Pancreas (tissue), 10 donors: Measurements from ENCODE around the gene AJAP1. TPM values are rescaled to one million over a fixed set of nuclear protein-coding genes. Genes with fewer than 3 reads are reported as not detected.

ENCODE experiments used
- ATAC-seq, 4 donors: fragments of 200-7000 bp; cut with Tn5 transposase; one replicate each; pipeline versions ENCODE4 v1.8.0 to v1.9.1; 2020; ENCODE audit warnings: mild to moderate bottlenecking in 4 of 4, moderate library complexity in 4 of 4
- DNase-seq, 6 donors: peaks; one replicate each; pipeline ENCODE4 v3.0.0-alpha.2; 2020
- FAIRE-seq: peaks from 2 replicates; lab custom pipeline; 2012; peaks lifted over from hg19 to GRCh38; lab: Jason Lieb, UNC
- H3K27ac ChIP-seq, 4 donors: fragments of 200-600 bp; sonication (generic); 1 replicate in 3 of 4; 2 replicates in 1 of 4; pipeline versions ENCODE4 v1.5.0 to v1.8.0; 2020
- H3K27me3 ChIP-seq, 4 donors: fragments of 200-600 bp; one replicate each; pipeline ENCODE4 v1.8.0; 2021
- H3K36me3 ChIP-seq, 3 donors: fragments of 200-600 bp; sonication (generic) in 1 of 3; one replicate each; pipeline versions ENCODE4 v1.5.0 to v1.8.0; 2020 to 2021
- H3K4me1 ChIP-seq, 3 donors: fragments of 200-600 bp; one replicate each; pipeline ENCODE4 v1.8.0; 2021
- H3K4me3 ChIP-seq, 4 donors: fragments of 200-600 bp; sonication (generic) in 2 of 4; one replicate each; pipeline versions ENCODE4 v1.5.0 to v1.8.0; 2020 to 2021
- H3K9me3 ChIP-seq, 4 donors: fragments of 200-600 bp; one replicate each; pipeline ENCODE4 v1.8.0; 2021
- WGBS, 2 donors: extraction: QIAGEN DNeasy Blood & Tissue Kit; methylation state at CpG; one replicate each; pipeline ENCODE4 v1.1.7; 2013; 5-methylcytosine and 5-hydroxymethylcytosine counted together
- intact Hi-C, 3 donors: fragments of 100-400 bp; cut with DNase I; formaldehyde crosslinking; loops; one replicate each; pipeline versions ENCODE4 v1.11.1 to v1.14.2; 2022
- polyA plus RNA-seq, 2 donors: library from polyadenylated mRNA; stranded (reverse); fragments of 200-250 nt; gene quantifications; one replicate each; pipeline ENCODE4 v1.2.3, GENCODE V29; 2013
- total RNA-seq, 6 donors: library from RNA; stranded (reverse); fragmentation: NEBNext Ultra II Directional in 4 of 6; extraction: Animal tissue kit (Norgen Biotek cat#: 25700) in 4 of 6; gene quantifications; one replicate each; pipeline versions ENCODE4 v1.2.1 to v1.2.4, GENCODE V29; 2021 to 2023
- TF ChIP-seq, protein P1 (sequence below), 4 donors: fragments of 200-600 bp; sonication (generic) in 3 of 4; IDR thresholded peaks; one replicate each; pipeline versions ENCODE4 v1.5.0 to v1.8.0; 2021; ENCODE audit warnings: antibody characterized with exemption in 4 of 4
- donor health status: healthy with polysubstance abuse.
- donor health status: DM: no; HTN: no; CAD: no; lungs with moderate emphysema.
- donor health status: DM: no; HTN: no; CAD: no.
- donor health status: control.
- donor health status: control.
- donor health status: Bipolar disorder and iron deficiency.
- donor health status: DM: yes; HTN: yes; CAD: no.
- donor health status: DM: no; HTN: no; CAD: no.
- donor health status: DM: no; HTN: no; CAD: no.
- donor health status: DM: yes; HTN: yes; CAD: no.

Gene AJAP1
- total and polyA plus RNA-seq, 8 donors: 0.38 to 4.3 (median 2.2) TPM

DNA sequence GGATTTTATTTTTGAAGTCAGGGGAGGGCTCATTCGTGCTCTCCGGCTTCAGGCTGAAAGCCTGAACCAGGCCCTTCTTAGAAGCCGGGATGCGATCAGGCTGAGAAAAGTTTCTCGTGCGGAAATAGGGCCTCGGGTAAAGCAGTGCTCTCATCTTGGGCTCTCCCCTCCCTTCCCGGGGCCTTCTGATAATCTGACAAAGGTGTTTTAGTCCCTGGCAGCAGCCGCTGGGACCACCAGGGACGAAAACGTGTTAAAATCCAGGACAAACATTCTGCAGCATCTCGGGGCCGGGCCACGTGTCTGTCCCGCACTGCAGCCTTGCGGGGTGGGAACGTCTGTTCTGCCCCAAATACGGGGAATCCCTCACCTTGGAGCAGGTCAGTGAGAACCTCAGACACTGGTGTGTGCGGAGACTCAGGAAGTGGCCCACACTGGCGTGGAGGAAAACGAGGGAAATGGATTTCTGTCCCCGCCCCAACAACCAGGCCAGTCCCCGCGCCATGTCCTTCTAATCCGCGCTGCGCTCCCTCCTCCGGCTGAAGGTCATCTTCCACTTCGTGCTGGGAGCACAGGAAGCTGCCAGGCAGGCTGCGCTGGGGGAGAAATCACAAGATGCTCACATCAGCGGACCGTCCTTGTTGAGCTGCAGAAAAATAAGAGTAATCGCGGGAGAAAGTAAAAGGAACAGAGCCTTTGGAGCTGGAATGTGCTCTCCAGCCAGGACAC is 16.6 kb upstream of the AJAP1 start:
- Histone ChIP-seq H3K36me3 (no peaks in the 10 kb centered on the region), H3K9me3 (no peaks in the 10 kb centered on the region), H3K4me3 (no peak overlapping the region), H3K27me3 (no peaks in the 10 kb centered on the region), H3K27ac (no peak overlapping the region), H3K4me1 (no peaks in the 10 kb centered on the region)
- FAIRE-seq (no peak), DNase-seq (no peak), ATAC-seq (no peak)
- 26 to 36% methylated on average over 34 of the region's 34 CpGs for WGBS, 2 donors
- TF ChIP-seq, protein P1, sequence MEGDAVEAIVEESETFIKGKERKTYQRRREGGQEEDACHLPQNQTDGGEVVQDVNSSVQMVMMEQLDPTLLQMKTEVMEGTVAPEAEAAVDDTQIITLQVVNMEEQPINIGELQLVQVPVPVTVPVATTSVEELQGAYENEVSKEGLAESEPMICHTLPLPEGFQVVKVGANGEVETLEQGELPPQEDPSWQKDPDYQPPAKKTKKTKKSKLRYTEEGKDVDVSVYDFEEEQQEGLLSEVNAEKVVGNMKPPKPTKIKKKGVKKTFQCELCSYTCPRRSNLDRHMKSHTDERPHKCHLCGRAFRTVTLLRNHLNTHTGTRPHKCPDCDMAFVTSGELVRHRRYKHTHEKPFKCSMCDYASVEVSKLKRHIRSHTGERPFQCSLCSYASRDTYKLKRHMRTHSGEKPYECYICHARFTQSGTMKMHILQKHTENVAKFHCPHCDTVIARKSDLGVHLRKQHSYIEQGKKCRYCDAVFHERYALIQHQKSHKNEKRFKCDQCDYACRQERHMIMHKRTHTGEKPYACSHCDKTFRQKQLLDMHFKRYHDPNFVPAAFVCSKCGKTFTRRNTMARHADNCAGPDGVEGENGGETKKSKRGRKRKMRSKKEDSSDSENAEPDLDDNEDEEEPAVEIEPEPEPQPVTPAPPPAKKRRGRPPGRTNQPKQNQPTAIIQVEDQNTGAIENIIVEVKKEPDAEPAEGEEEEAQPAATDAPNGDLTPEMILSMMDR (IDR thresholded peaks at IDR 0.05): no peak
- intact Hi-C loops: no loop called here

DNA sequence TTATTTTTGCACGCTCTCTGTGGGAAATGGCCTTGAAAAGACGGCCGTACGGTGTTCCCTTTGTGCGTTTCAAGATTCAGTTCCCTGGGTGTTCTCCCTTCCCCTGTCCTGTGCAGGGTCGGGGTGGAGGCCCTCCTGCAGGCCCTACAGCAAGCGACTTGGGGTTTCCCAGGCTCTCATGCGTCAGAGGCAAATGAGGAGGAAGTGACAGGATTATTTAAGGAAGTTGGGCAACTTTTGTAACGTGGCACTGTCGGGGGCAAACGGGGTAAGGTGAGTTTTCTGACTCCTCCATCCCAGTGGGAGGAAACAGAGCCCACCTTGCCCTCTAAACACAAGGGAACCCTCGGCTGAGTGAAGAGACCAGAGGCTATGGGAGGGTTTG is 16.1 kb upstream of the AJAP1 start:
- WGBS, 2 donors: 14 to 17% methylated on average over 12 of the region's 12 CpGs
- H3K9me3 ChIP-seq: no peaks in the 10 kb centered on the region
- H3K4me1 ChIP-seq: no peaks in the 10 kb centered on the region
- intact Hi-C loops: no loop called here
- no peak for DNase-seq
- TF ChIP-seq, protein P1 (IDR thresholded peaks at IDR 0.05): no peak
- no peak overlapping the region for H3K27ac ChIP-seq
- no peak overlapping the region for H3K4me3 ChIP-seq
- FAIRE-seq: no peak
- no peaks in the 10 kb centered on the region for H3K36me3 ChIP-seq
- ATAC-seq: peak in 3 of 4 donors; percentile 11 to 47 (median 45)
- H3K27me3 ChIP-seq: no peaks in the 10 kb centered on the region

DNA sequence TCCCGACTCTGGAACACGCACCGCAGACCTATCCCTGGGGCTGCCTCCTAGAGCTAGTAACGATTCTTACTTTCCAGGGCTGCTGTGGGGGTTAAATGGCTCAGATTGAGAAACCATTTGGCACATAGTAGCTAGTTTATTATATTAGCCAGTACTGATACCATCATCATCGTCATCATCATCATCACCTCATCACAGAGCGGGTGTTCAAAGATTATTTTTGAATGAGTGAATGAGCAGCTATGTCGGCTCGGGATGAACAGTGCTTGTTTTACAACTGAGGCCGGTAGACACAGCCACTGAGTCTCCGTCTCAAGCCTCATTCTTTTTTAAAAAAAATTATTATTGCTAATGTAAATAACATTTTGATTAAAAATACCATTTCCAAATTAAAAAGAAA is 13.5 kb upstream of the AJAP1 start:
- DNase-seq (no peak), FAIRE-seq (no peak), ATAC-seq (no peak)
- H3K27me3 ChIP-seq: no peaks in the 10 kb centered on the region
- no peaks in the 10 kb centered on the region for H3K4me1 ChIP-seq
- no peak overlapping the region for H3K4me3 ChIP-seq
- WGBS, 2 donors: 63 to 71% methylated on average over 10 of the region's 10 CpGs
- H3K27ac ChIP-seq: no peak overlapping the region
- H3K9me3 ChIP-seq: no peaks in the 10 kb centered on the region
- intact Hi-C loops: no loop called here
- TF ChIP-seq, protein P1 (IDR thresholded peaks at IDR 0.05): no peak
- no peaks in the 10 kb centered on the region for H3K36me3 ChIP-seq

DNA sequence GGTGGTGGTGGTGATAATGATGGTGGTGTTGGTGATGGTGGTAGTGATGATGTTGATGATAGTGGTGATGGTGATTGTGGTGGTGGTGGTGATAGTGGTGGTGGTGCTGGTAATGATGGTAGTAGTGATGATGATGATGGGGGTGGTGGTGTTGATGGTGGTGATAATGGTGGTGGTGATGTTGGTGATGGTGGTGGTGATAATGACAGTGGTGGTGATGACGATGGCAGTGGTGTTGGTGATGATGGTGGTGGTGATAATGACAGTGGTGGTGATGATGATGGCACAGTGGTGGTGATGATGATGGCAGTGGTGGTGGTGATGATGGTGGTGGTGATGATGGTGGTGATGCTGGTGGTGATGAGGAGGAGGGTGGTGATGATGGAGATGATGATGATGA is 7.0 kb upstream of the AJAP1 start:
- Histone ChIP-seq H3K27ac (no peak overlapping the region), H3K9me3 (no peaks in the 10 kb centered on the region), H3K36me3 (no peaks in the 10 kb centered on the region), H3K4me3 (no peak overlapping the region), H3K4me1 (no peaks in the 10 kb centered on the region), H3K27me3 (no peaks in the 10 kb centered on the region)
- no peak for FAIRE-seq
- 61 to 95% methylated on average over 1 of the region's 1 CpG for WGBS, 2 donors
- TF ChIP-seq, protein P1 (IDR thresholded peaks at IDR 0.05): no peak
- DNase-seq: no peak
- intact Hi-C loops: no loop called here
- ATAC-seq: no peak

DNA sequence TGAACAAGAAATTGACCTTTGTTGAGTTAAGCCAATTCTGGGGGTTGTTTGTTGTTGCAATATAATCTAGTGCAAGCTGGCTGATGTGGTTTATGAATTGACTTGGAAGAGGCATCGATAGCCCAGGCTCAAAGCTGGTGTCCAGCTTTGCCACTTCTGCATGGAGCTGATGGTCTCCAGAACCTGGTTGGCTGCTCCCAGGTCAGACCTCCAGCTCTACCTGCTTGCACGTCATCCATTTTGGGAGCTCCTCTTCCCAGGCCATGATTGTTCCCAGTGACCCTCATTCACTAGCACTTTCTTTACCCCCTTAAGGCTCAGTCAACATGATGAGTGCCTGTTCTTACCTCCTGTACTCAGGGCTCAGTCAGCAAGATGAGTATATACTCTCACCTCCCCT is 5.8 kb upstream of the AJAP1 start:
- H3K4me3 ChIP-seq: no peak overlapping the region
- no peak overlapping the region for H3K27ac ChIP-seq
- intact Hi-C loops: no loop called here
- H3K9me3 ChIP-seq: no peaks in the 10 kb centered on the region
- TF ChIP-seq, protein P1 (IDR thresholded peaks at IDR 0.05): no peak
- ATAC-seq (no peak), FAIRE-seq (no peak), DNase-seq (no peak)
- no peaks in the 10 kb centered on the region for H3K36me3 ChIP-seq
- peaks cover 0 to 11% (median 0%) of the 10 kb centered on the region in 4 donors for H3K27me3 ChIP-seq
- 81 to 92% methylated on average over 2 of the region's 2 CpGs for WGBS, 2 donors
- no peaks in the 10 kb centered on the region for H3K4me1 ChIP-seq
